Caco-2 (cell line): ENCODE results near the gene WBP1L. TPM values are rescaled to one million over a fixed set of nuclear protein-coding genes. Genes with fewer than 3 reads are reported as not detected.

ENCODE experiments used
- BruUV-seq: library from RNA; stranded (reverse); fragments of 400-500 nt; replicated peaks from 2 replicates; lab custom pipeline; 2021; lab: Mats Ljungman, UMichigan
- CTCF ChIA-PET: fragments of 300-600 bp; sonication (Branson Sonifier 250); formaldehyde crosslinking; loops from one replicate; lab custom pipeline; 2022; ENCODE audit warnings: antibody characterized with exemption; lab: Charles Lee
- POLR2A ChIA-PET: fragments of 300-600 bp; sonication (Branson Sonifier 250); formaldehyde crosslinking; loops from one replicate; lab custom pipeline; 2022; ENCODE audit warnings: antibody characterized with exemption; lab: Charles Lee
- DNase-seq, 2 experiments: peaks; one replicate each; pipeline versions ENCODE4 v3.0.0 to v3.0.0-alpha.2; 2020 to 2022
- H3K27me3 ChIP-seq: replicated peaks from 2 replicates; pipeline ENCODE4 v1.6.0; 2011; ENCODE audit warnings: low read length; ENCODE audit not compliant: control insufficient read depth, insufficient read depth
- H3K36me3 ChIP-seq: 2 replicates; pipeline ENCODE4 v1.5.1; 2011; ENCODE audit warnings: low read length; ENCODE audit not compliant: control insufficient read depth, insufficient read depth
- H3K4me1 ChIP-seq: fragments of 250-450 bp; sonication (Bioruptor Pico); 2 replicates; pipeline ENCODE4 v1.5.1; 2020; ENCODE audit warnings: mild to moderate bottlenecking
- H3K4me3 ChIP-seq: 2 replicates; pipeline ENCODE4 v1.5.1; 2011; ENCODE audit warnings: low read depth, mild to moderate bottlenecking, control low read depth, low read length
- H3K9me3 ChIP-seq: fragments of 250-450 bp; sonication (Bioruptor Pico); 2 replicates; pipeline ENCODE4 v1.5.1; 2020; ENCODE audit warnings: mild to moderate bottlenecking, moderate library complexity
- H3K27ac Mint-ChIP-seq: one replicate; pipeline ENCODE4 v1.8.0; 2022; ENCODE audit warnings: mixed read lengths; ENCODE audit not compliant: unreplicated experiment
- H3K27me3 Mint-ChIP-seq: one replicate; pipeline ENCODE4 v1.8.0; 2022; ENCODE audit warnings: mixed read lengths; ENCODE audit not compliant: insufficient read depth, unreplicated experiment
- H3K36me3 Mint-ChIP-seq: one replicate; pipeline ENCODE4 v1.8.0; 2022; ENCODE audit warnings: mild to moderate bottlenecking, mixed read lengths; ENCODE audit not compliant: insufficient read depth, unreplicated experiment
- H3K4me1 Mint-ChIP-seq: one replicate; pipeline ENCODE4 v1.8.0; 2022; ENCODE audit warnings: low read depth, mixed read lengths; ENCODE audit not compliant: unreplicated experiment
- H3K4me3 Mint-ChIP-seq: one replicate; pipeline ENCODE4 v1.8.0; 2022; ENCODE audit warnings: mild to moderate bottlenecking, moderate library complexity, mixed read lengths; ENCODE audit not compliant: unreplicated experiment
- H3K9me3 Mint-ChIP-seq: one replicate; pipeline ENCODE4 v1.8.0; 2022; ENCODE audit warnings: mixed read lengths; ENCODE audit not compliant: unreplicated experiment
- CTCF ChIP-seq, 2 experiments: fragments of 200-600 bp in 1 of 2; IDR thresholded peaks; 1 replicate in 1 of 2; 2 replicates in 1 of 2; pipeline versions ENCODE4 v1.5.1 to v1.8.0; 2011 to 2022; ENCODE audit warnings: antibody characterized with exemption in 1 of 2, control low read depth in 1 of 2, inconsistent platforms in 1 of 2, low read depth in 1 of 2, low read length in 1 of 2, mild to moderate bottlenecking in 1 of 2, moderate library complexity in 1 of 2; ENCODE audit not compliant: insufficient read depth in 1 of 2, severe bottlenecking in 1 of 2, unreplicated experiment in 1 of 2
- intact Hi-C: fragments of 100-400 bp; cut with micrococcal nuclease; formaldehyde crosslinking; loops from one replicate; pipeline ENCODE4 v1.10.0; 2022; ENCODE audit not compliant: unreplicated experiment
- total RNA-seq: library from RNA; stranded (reverse); gene quantifications from 2 replicates; pipeline ENCODE4 v1.2.3, GENCODE V29; 2022

WBP1L gene
- total RNA-seq, 1 experiment from 2014 or later = 28.2 TPM

DNA sequence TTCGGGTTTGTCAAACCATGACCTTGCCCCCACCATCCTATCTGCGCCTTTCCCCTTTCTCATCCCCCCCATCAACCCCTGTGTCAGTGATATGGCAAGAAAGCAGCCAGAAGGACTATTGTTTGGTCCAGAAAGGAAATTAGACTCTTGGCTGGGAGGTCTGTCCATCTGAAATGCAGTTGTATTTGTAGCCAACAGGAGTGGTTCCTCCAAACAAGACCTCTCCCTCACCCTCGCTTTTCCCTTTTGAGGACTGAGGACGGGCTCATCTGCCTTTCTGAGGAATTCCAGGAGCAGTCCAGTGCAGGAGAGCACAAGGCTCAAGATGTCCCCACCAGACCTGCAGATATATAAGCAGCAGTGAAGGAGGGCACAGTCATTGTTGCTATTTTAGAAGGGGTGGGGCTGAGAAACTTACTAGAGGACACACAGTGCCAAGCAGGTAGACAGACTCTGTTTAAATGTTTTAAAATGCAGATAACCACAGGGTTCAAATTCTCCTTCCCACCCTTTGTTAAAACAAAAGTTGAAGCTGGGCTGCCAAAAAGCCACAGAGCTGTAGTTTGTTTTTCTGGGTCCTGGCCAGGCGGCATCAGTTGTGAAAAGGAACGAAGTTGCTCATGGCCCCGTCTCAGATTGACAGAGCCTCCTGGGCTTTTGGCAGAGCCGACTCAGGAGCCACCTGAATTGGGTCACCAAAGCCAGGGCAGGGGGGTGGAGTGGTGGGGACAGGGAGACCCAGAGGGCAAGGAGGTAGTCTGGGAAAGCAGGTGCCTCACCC lies 56.1 kb downstream of the WBP1L start:
- Histone ChIP-seq H3K9me3 (no peaks in the 10 kb centered on the region), H3K4me1 (no peaks in the 10 kb centered on the region), H3K27me3 (no peaks in the 10 kb centered on the region), H3K4me3 (no peak overlapping the region), H3K36me3 (no peaks in the 10 kb centered on the region; the same call in 1 of the 2 replicates)
- intact Hi-C loops = no loop called here
- Mint-ChIP-seq H3K36me3 (peaks cover 14% of the 10 kb centered on the region), H3K4me3 (no peak overlapping the region), H3K9me3 (no peaks in the 10 kb centered on the region), H3K4me1 (peaks cover 7% of the 10 kb centered on the region), H3K27ac (no peak overlapping the region), H3K27me3 (no peaks in the 10 kb centered on the region)
- no TSS peak for BruUV-seq
- TF ChIP-seq CTCF (IDR thresholded peaks at IDR 0.05; ENCODE audit: insufficient read depth in 1 of 2, low read depth in 1 of 2, low read length in 1 of 2, severe bottlenecking in 1 of 2, unreplicated experiment in 1 of 2) = no peak
- DNase-seq = no peak
- CTCF ChIA-PET = no interaction called here
- POLR2A ChIA-PET = no interaction called here

GRCh38 chr10:102800611-102801335 lies 57.0 kb downstream of the WBP1L start:
- no peaks in the 10 kb centered on the region for H3K27me3 Mint-ChIP-seq
- H3K36me3 ChIP-seq = no peaks in the 10 kb centered on the region; the same call in 1 of the 2 replicates
- POLR2A ChIA-PET = no interaction called here
- H3K9me3 ChIP-seq = no peaks in the 10 kb centered on the region
- H3K9me3 Mint-ChIP-seq = no peaks in the 10 kb centered on the region
- peaks cover 7% of the 10 kb centered on the region for H3K4me1 Mint-ChIP-seq
- no peak overlapping the region for H3K4me3 ChIP-seq
- no peak overlapping the region for H3K27ac Mint-ChIP-seq
- H3K36me3 Mint-ChIP-seq = peaks cover 14% of the 10 kb centered on the region
- no peak overlapping the region for H3K4me3 Mint-ChIP-seq
- no peak for TF ChIP-seq CTCF (IDR thresholded peaks at IDR 0.05; ENCODE audit: insufficient read depth in 1 of 2, low read depth in 1 of 2, low read length in 1 of 2, severe bottlenecking in 1 of 2, unreplicated experiment in 1 of 2)
- CTCF ChIA-PET = interaction anchor here (0.5 kb wide), 1 partner anchor 70 kb away, joined by 4 read pairs; no protein-coding TSS in a partner anchor
- DNase-seq = no peak
- H3K27me3 ChIP-seq = no peaks in the 10 kb centered on the region
- no peaks in the 10 kb centered on the region for H3K4me1 ChIP-seq
- BruUV-seq = no TSS peak
- intact Hi-C loops = no loop called here

DNA sequence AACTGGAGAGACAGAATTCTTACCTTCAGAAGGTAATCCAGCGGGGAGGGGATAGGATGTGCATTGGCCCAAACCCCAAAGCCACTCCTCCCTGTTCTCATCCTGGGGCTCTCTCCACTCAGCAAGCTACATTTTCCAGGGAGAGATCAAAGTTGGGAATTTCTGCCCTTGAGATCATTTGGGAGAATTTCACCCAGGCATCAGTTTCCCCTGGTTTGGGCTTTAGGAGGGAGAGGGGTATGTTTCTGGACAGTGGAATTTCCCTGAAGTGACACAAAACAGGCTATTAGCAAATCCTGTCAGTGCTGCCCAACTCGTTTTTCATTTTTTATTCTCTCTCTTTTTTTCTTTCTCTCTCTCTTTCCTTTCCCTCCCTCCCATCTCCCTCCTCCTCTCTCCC lies 57.7 kb downstream of the WBP1L start:
- Histone ChIP-seq H3K27me3 (no peaks in the 10 kb centered on the region), H3K36me3 (no peaks in the 10 kb centered on the region; the same call in 1 of the 2 replicates), H3K4me1 (no peaks in the 10 kb centered on the region), H3K9me3 (no peaks in the 10 kb centered on the region), H3K4me3 (no peak overlapping the region)
- Mint-ChIP-seq H3K9me3 (no peaks in the 10 kb centered on the region), H3K27ac (peak overlapping the region; percentile 54), H3K4me3 (no peak overlapping the region), H3K36me3 (peaks cover 14% of the 10 kb centered on the region), H3K27me3 (no peaks in the 10 kb centered on the region), H3K4me1 (peaks cover 7% of the 10 kb centered on the region)
- intact Hi-C loops = no loop called here
- DNase-seq = no peak
- TF ChIP-seq CTCF (IDR thresholded peaks at IDR 0.05; ENCODE audit: insufficient read depth in 1 of 2, low read depth in 1 of 2, low read length in 1 of 2, severe bottlenecking in 1 of 2, unreplicated experiment in 1 of 2) = no peak
- POLR2A ChIA-PET = no interaction called here
- CTCF ChIA-PET = interaction anchor here (0.6 kb wide), 1 partner anchor 33 kb away, joined by 3 read pairs; no protein-coding TSS in a partner anchor
- no TSS peak for BruUV-seq
